Measurements from ENCODE around the gene EYA2. TPM values are rescaled to one million over a fixed set of nuclear protein-coding genes. Genes with fewer than 3 reads are reported as not detected.
A peak's percentile ranks its signal among the peaks of the same experiment; 100 is the strongest.

The EYA2 gene
- total and polyA plus RNA-seq, 2 experiments from 2014 or later = 1.4 to 2.0 TPM

DNA sequence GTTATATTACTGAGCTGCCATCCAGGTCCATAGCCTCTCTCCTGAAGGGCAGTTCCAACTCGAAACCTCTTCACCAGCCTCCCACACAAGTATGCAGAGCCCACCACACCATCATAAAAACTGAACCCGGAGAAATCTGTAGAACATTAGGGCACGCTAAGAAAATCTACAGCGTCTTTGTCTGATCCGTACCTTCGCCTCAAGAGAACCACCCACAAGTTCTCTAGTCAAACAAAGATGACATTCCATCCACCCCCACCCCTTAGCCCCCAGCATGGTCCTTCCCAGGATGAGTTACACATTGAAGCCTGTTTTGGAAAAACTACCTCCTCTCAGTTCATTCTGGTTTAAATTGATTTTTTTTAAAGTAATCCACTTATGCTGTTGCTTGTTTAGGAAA, 242.1 kb downstream of the EYA2 start:
- H4K20me1 ChIP-seq (ENCODE audit: insufficient read depth, poor library complexity, severe bottlenecking) = no peaks in the 10 kb centered on the region
- H3K4me3 ChIP-seq = no peak overlapping the region
- no peaks in the 10 kb centered on the region for H3K9me3 ChIP-seq (ENCODE audit: low read depth)
- no peak overlapping the region for H3K4me2 ChIP-seq
- H3K27ac ChIP-seq = no peak overlapping the region
- WGBS (ENCODE audit: low lambda C conversion rate, missing lambda C conversion rate) = 63% methylated on average over 6 of the region's 6 CpGs
- H3K9me2 ChIP-seq (replicated peaks; ENCODE audit: insufficient read depth) = no peaks in the 10 kb centered on the region
- TF ChIP-seq EZH2phosphoT487 (IDR thresholded peaks at IDR 0.05; ENCODE audit: low read depth, severe bottlenecking, unreplicated experiment) = no peak
- no peak for TF ChIP-seq EZH2 (IDR thresholded peaks at IDR 0.05; ENCODE audit: borderline replicate concordance)
- TF ChIP-seq, protein P1, sequence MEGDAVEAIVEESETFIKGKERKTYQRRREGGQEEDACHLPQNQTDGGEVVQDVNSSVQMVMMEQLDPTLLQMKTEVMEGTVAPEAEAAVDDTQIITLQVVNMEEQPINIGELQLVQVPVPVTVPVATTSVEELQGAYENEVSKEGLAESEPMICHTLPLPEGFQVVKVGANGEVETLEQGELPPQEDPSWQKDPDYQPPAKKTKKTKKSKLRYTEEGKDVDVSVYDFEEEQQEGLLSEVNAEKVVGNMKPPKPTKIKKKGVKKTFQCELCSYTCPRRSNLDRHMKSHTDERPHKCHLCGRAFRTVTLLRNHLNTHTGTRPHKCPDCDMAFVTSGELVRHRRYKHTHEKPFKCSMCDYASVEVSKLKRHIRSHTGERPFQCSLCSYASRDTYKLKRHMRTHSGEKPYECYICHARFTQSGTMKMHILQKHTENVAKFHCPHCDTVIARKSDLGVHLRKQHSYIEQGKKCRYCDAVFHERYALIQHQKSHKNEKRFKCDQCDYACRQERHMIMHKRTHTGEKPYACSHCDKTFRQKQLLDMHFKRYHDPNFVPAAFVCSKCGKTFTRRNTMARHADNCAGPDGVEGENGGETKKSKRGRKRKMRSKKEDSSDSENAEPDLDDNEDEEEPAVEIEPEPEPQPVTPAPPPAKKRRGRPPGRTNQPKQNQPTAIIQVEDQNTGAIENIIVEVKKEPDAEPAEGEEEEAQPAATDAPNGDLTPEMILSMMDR (IDR thresholded peaks at IDR 0.05; ENCODE audit: poor library complexity) = no peak
- no peak for DNase-seq (ENCODE audit: low spot score)
- peaks cover 11% of the 10 kb centered on the region for H3K4me1 ChIP-seq (ENCODE audit: insufficient read depth)
- no peaks in the 10 kb centered on the region for H3K36me3 ChIP-seq (replicated peaks; ENCODE audit: insufficient read depth, low read depth)
- no peaks in the 10 kb centered on the region for H3K79me2 ChIP-seq
- no peak overlapping the region for H2AFZ ChIP-seq
- H3K27me3 ChIP-seq = no peaks in the 10 kb centered on the region

DNA sequence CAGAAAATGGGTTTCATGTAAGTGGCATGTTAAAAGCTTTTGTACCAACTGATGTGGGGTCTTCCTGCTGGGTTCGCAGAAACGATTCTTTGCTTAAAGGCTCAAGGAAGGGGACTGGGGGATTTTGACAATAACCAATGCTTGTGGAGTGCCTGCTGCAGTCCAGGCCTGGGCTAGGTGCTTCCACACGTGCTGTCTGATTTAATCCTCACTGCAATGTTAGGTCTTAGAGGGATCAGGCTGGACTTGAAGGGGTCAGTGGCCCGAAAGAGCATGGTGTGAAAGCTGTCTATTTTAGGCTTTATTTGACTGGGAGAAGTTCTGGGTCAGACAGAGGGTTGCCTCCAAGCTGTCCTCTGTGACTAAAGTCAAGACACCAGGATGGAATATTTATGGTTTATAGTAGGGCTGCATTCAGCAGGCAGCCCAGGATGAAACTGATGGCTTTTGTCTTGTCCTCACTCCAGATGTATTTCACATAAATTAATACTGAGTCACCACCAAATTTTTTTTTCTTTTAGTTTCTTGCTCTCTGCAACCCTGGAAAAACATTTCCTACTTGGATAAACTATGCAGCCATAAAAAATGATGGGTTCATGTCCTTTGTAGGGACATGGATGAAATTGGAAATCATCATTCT, 242.7 kb downstream of the EYA2 start:
- H3K9me3 ChIP-seq (ENCODE audit: low read depth) = no peaks in the 10 kb centered on the region
- no peak overlapping the region for H2AFZ ChIP-seq
- no peaks in the 10 kb centered on the region for H3K36me3 ChIP-seq (replicated peaks; ENCODE audit: insufficient read depth, low read depth)
- H3K27me3 ChIP-seq = no peaks in the 10 kb centered on the region
- H3K4me1 ChIP-seq (ENCODE audit: insufficient read depth) = peaks cover 15% of the 10 kb centered on the region
- no peaks in the 10 kb centered on the region for H3K9me2 ChIP-seq (replicated peaks; ENCODE audit: insufficient read depth)
- TF ChIP-seq EZH2phosphoT487 (IDR thresholded peaks at IDR 0.05; ENCODE audit: low read depth, severe bottlenecking, unreplicated experiment) (no peak), EZH2 (IDR thresholded peaks at IDR 0.05; ENCODE audit: borderline replicate concordance) (no peak)
- H3K4me3 ChIP-seq = no peak overlapping the region
- no peak for DNase-seq (ENCODE audit: low spot score)
- H4K20me1 ChIP-seq (ENCODE audit: insufficient read depth, poor library complexity, severe bottlenecking) = no peaks in the 10 kb centered on the region
- no peak overlapping the region for H3K4me2 ChIP-seq
- no peak overlapping the region for H3K27ac ChIP-seq
- 46% methylated on average over 4 of the region's 4 CpGs for WGBS (ENCODE audit: low lambda C conversion rate, missing lambda C conversion rate)
- no peaks in the 10 kb centered on the region for H3K79me2 ChIP-seq

DNA sequence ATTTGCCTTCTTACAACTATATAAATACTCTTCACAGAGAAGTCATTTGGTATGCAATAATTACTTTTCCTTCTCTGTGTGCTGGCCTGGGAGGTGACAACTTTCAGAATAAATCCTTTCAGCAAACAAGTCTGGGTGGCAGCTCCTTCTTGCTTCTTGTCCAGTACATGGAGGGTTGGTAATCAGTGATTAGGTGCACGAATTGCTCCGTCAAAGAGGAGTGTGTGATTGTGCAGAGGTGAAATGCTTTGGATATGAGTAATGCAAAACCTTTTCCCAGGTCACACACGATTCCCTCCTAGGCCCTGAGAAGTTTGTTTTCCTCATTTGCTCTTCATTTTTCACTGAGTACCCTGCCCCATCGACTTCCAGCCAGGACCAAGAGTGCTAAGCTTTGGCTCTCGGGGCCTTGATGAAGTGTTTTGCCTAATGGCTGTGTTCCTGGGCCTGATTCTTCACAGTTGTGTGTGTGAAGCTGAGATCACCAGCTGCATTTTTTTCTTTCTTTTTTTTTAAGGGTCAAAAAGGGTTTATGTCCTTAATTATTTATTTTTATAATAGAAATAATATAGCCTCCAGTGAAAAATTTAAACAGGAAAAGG, 245.4 kb downstream of the EYA2 start:
- Histone ChIP-seq H3K9me3 (ENCODE audit: low read depth) (no peaks in the 10 kb centered on the region), H3K27ac (peak overlapping the region; percentile 71), H3K4me2 (no peak overlapping the region), H3K27me3 (no peaks in the 10 kb centered on the region), H2AFZ (no peak overlapping the region), H3K9me2 (replicated peaks; ENCODE audit: insufficient read depth) (no peaks in the 10 kb centered on the region), H3K36me3 (replicated peaks; ENCODE audit: insufficient read depth, low read depth) (no peaks in the 10 kb centered on the region), H3K79me2 (no peaks in the 10 kb centered on the region), H4K20me1 (ENCODE audit: insufficient read depth, poor library complexity, severe bottlenecking) (no peaks in the 10 kb centered on the region), H3K4me1 (ENCODE audit: insufficient read depth) (peaks cover 21% of the 10 kb centered on the region), H3K4me3 (no peak overlapping the region)
- peak; percentile 49 for DNase-seq (ENCODE audit: low spot score)
- WGBS (ENCODE audit: low lambda C conversion rate, missing lambda C conversion rate) = 41% methylated on average over 5 of the region's 5 CpGs
- TF ChIP-seq EZH2phosphoT487 (IDR thresholded peaks at IDR 0.05; ENCODE audit: low read depth, severe bottlenecking, unreplicated experiment) (no peak), EZH2 (IDR thresholded peaks at IDR 0.05; ENCODE audit: borderline replicate concordance) (no peak)
- TF ChIP-seq, protein P1 (IDR thresholded peaks at IDR 0.05; ENCODE audit: poor library complexity) = no peak

DNA sequence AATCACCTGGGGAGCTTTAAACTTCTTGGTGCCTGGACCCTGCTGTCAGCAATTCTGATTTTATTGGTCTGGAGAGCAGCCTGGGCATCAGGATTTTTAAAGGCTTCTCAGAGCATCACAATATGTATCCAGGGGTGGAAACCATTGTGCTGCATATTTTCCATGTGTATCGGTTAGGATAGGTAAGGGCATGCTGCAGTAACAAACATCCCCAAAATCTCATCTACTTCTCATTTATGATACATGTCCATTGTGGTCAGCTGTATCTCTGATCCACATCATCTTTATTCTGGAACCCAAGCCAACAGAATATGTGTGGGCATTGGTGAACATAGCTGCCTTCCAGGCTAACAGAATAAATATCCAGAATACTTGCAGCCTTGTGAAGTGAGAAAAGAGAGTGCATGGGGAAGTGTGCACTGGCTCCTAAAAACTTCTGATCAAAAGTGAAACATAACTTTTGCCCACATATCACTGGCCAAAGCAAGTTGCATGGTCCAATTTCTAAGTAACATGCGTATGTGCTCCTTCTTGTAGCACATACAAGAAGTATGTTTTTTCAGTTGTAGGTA, 246.8 kb downstream of the EYA2 start:
- WGBS (ENCODE audit: low lambda C conversion rate, missing lambda C conversion rate) = 97% methylated on average over 2 of the region's 2 CpGs
- no peak for TF ChIP-seq EZH2 (IDR thresholded peaks at IDR 0.05; ENCODE audit: borderline replicate concordance)
- TF ChIP-seq, protein P1 (IDR thresholded peaks at IDR 0.05; ENCODE audit: poor library complexity) = no peak
- TF ChIP-seq EZH2phosphoT487 (IDR thresholded peaks at IDR 0.05; ENCODE audit: low read depth, severe bottlenecking, unreplicated experiment) = no peak
- Histone ChIP-seq H4K20me1 (ENCODE audit: insufficient read depth, poor library complexity, severe bottlenecking) (no peaks in the 10 kb centered on the region), H3K27ac (no peak overlapping the region), H3K9me2 (replicated peaks; ENCODE audit: insufficient read depth) (no peaks in the 10 kb centered on the region), H3K4me2 (no peak overlapping the region), H3K4me1 (ENCODE audit: insufficient read depth) (peaks cover 22% of the 10 kb centered on the region), H3K79me2 (no peaks in the 10 kb centered on the region), H3K36me3 (replicated peaks; ENCODE audit: insufficient read depth, low read depth) (no peaks in the 10 kb centered on the region), H3K9me3 (ENCODE audit: low read depth) (no peaks in the 10 kb centered on the region), H2AFZ (no peak overlapping the region), H3K4me3 (no peak overlapping the region), H3K27me3 (no peaks in the 10 kb centered on the region)
- DNase-seq (ENCODE audit: low spot score) = no peak

Data from hepatocyte (in vitro differentiated cells).